ENCODE results near the gene KRTAP21-1. TPM values are rescaled to one million over a fixed set of nuclear protein-coding genes. Genes with fewer than 3 reads are reported as not detected.

KRTAP21-1 gene
- total and polyA plus RNA-seq, 9 donors, result not detected

- 58 to 77% (median 61%) methylated on average over 1 of the region's 1 CpG for WGBS, 3 donors
- no peak for DNase-seq
- intact Hi-C loops (cut with DNase I), result no loop called here
- H3K4me1 ChIP-seq (ENCODE audit: insufficient read depth), result no peaks in the 10 kb centered on the region
- no peak overlapping the region for H3K4me3 ChIP-seq
- no peaks in the 10 kb centered on the region for H3K36me3 ChIP-seq
- H3K9me3 ChIP-seq, result no peaks in the 10 kb centered on the region
- TF ChIP-seq EP300 (IDR thresholded peaks at IDR 0.05) (no peak), POLR2A (IDR thresholded peaks at IDR 0.05) (no peak)
- TF ChIP-seq, protein P1, sequence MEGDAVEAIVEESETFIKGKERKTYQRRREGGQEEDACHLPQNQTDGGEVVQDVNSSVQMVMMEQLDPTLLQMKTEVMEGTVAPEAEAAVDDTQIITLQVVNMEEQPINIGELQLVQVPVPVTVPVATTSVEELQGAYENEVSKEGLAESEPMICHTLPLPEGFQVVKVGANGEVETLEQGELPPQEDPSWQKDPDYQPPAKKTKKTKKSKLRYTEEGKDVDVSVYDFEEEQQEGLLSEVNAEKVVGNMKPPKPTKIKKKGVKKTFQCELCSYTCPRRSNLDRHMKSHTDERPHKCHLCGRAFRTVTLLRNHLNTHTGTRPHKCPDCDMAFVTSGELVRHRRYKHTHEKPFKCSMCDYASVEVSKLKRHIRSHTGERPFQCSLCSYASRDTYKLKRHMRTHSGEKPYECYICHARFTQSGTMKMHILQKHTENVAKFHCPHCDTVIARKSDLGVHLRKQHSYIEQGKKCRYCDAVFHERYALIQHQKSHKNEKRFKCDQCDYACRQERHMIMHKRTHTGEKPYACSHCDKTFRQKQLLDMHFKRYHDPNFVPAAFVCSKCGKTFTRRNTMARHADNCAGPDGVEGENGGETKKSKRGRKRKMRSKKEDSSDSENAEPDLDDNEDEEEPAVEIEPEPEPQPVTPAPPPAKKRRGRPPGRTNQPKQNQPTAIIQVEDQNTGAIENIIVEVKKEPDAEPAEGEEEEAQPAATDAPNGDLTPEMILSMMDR (IDR thresholded peaks at IDR 0.05), result no peak
- H3K27me3 ChIP-seq, result no peaks in the 10 kb centered on the region
- no peak overlapping the region for H3K27ac ChIP-seq
These were observed 28.5 kb downstream of the KRTAP21-1 start for GRCh38 chr21:30726726-30727125.

DNA sequence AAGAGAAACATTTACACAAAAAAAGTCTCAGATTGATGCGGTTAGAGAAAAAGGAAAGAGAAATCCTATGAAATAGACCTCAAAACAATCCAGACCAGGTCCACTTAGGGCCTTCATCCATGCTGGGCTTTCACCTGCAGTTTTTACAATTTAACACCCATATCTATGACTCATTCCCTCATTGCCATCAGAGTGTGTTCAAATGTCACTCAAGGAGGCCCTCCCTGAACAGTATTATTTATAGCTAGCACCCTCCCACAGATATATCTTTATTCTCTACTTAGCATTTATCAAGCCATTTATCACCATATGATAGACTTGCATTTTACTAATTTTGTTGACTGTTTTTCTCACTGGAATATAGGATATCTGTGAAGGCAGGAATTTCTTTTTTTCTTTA is 35.8 kb downstream of the KRTAP21-1 start:
- no peak for DNase-seq
- Histone ChIP-seq H3K4me1 (ENCODE audit: insufficient read depth) (no peaks in the 10 kb centered on the region), H3K27ac (no peak overlapping the region), H3K27me3 (no peaks in the 10 kb centered on the region), H3K4me3 (no peak overlapping the region), H3K9me3 (no peaks in the 10 kb centered on the region), H3K36me3 (no peaks in the 10 kb centered on the region)
- 85 to 88% (median 88%) methylated on average over 1 of the region's 1 CpG for WGBS, 3 donors
- TF ChIP-seq EP300 (IDR thresholded peaks at IDR 0.05), result no peak
- TF ChIP-seq, protein P1 (IDR thresholded peaks at IDR 0.05), result no peak
- no peak for TF ChIP-seq POLR2A (IDR thresholded peaks at IDR 0.05)
- intact Hi-C loops (cut with DNase I), result no loop called here

GRCh38 chr21:30718239-30718909 is 36.9 kb downstream of the KRTAP21-1 start, which contains the start of gene KRTAP21-3:
KRTAP21-3 (minus strand) TSS chr21:30718777; CDS start chr21:30718759, 18 bp downstream.
- Histone ChIP-seq H3K4me1 (ENCODE audit: insufficient read depth) (no peaks in the 10 kb centered on the region), H3K27me3 (no peaks in the 10 kb centered on the region), H3K9me3 (no peaks in the 10 kb centered on the region), H3K4me3 (no peak within 1 kb of the TSS), H3K27ac (no peak within 1 kb of the TSS), H3K36me3 (no peaks in the 10 kb centered on the region)
- WGBS, 3 donors, result 70 to 79% (median 72%) methylated on average over 3 of the region's 3 CpGs
- DNase-seq, result no peak
- intact Hi-C loops (cut with DNase I), result no loop called here
- TF ChIP-seq EP300 (IDR thresholded peaks at IDR 0.05), result no peak
- TF ChIP-seq POLR2A (IDR thresholded peaks at IDR 0.05), result no peak
- TF ChIP-seq, protein P1 (IDR thresholded peaks at IDR 0.05), result no peak

DNA sequence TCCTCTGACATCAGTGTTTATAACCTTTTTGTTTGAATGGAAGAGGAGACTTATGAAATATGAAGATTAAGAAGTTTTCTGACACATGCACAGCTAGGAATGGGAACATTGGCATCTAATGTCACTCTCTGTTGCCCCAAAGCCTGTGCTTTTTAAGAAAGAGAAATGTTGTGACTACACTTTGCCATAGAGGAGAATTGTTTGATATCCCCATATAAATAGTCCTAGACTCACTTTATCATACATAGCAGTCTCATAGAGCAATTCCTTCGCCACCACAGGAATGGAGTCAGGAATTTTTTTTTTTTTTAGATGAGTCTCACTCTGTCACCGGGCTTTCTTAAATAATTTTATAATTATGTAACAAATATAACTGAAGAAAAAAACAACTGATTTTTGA is 38.1 kb downstream of the KRTAP21-1 start:
- DNase-seq, result no peak
- TF ChIP-seq POLR2A (IDR thresholded peaks at IDR 0.05) (no peak), EP300 (IDR thresholded peaks at IDR 0.05) (no peak)
- TF ChIP-seq, protein P1 (IDR thresholded peaks at IDR 0.05), result no peak
- intact Hi-C loops (cut with DNase I), result no loop called here
- Histone ChIP-seq H3K36me3 (no peaks in the 10 kb centered on the region), H3K4me1 (ENCODE audit: insufficient read depth) (no peaks in the 10 kb centered on the region), H3K4me3 (no peak overlapping the region), H3K27me3 (no peaks in the 10 kb centered on the region), H3K27ac (no peak overlapping the region), H3K9me3 (no peaks in the 10 kb centered on the region)
- 84 to 89% (median 85%) methylated on average over 2 of the region's 2 CpGs for WGBS, 3 donors
